ENCODE measurements around the gene CD8A.

GRCh38 chr2:86751778-86752177 is 38.9 kb downstream of the CD8A start:
- TF ChIP-seq ZNF70 (CRISPR knock-in tag; IDR thresholded peaks at IDR 0.05): no peak
- TF ChIP-seq PATZ1 (CRISPR knock-in tag; IDR thresholded peaks at IDR 0.05; ENCODE audit: borderline replicate concordance): no peak
- TF ChIP-seq ISL1 (CRISPR knock-in tag; IDR thresholded peaks at IDR 0.05): no peak
- TF ChIP-seq ZFP3 (CRISPR knock-in tag; IDR thresholded peaks at IDR 0.05): no peak
- no peak for TF ChIP-seq ARNTL (CRISPR knock-in tag; IDR thresholded peaks at IDR 0.05; ENCODE audit: borderline replicate concordance, low read depth)
- no peak for TF ChIP-seq PPARA (CRISPR knock-in tag; IDR thresholded peaks at IDR 0.05; ENCODE audit: borderline replicate concordance)
- no peak for TF ChIP-seq ZFP30 (CRISPR knock-in tag; IDR thresholded peaks at IDR 0.05)
- TF ChIP-seq CSDC2 (CRISPR knock-in tag; IDR thresholded peaks at IDR 0.05): no peak
- no peak for TF ChIP-seq CSRNP3 (CRISPR knock-in tag; IDR thresholded peaks at IDR 0.05)
- no peak for TF ChIP-seq CREB5 (CRISPR knock-in tag; IDR thresholded peaks at IDR 0.05; ENCODE audit: low read depth)
- TF ChIP-seq BACH2 (CRISPR knock-in tag; IDR thresholded peaks at IDR 0.05; ENCODE audit: borderline replicate concordance): no peak
- TF ChIP-seq OSR1 (CRISPR knock-in tag; IDR thresholded peaks at IDR 0.05): no peak
- no peak for TF ChIP-seq SNAI2 (CRISPR knock-in tag; IDR thresholded peaks at IDR 0.05)

All from SK-N-SH treated with all-trans-retinoic acid at 6 μM for 48 hours (cell line).